NT2/D1 (cell line): ENCODE data around the gene FBXO38.
A peak's percentile ranks its signal among the peaks of the same experiment; 100 is the strongest.

Source experiments
- DNase-seq: peaks from one replicate; pipeline ENCODE4 v3.0.0-alpha.2; 2011; ENCODE audit warnings: low read depth, low spot score
- H3K27me3 ChIP-seq: 2 replicates; pipeline ENCODE4 v1.6.0; 2011; ENCODE audit warnings: mild to moderate bottlenecking; ENCODE audit not compliant: insufficient read length, insufficient read depth
- H3K36me3 ChIP-seq: 2 replicates; pipeline ENCODE4 v1.6.1; 2011; ENCODE audit warnings: mild to moderate bottlenecking, low read length, mixed read lengths; ENCODE audit not compliant: insufficient read depth, insufficient read length
- H3K4me1 ChIP-seq: 2 replicates; pipeline ENCODE4 v1.5.1; 2011; ENCODE audit not compliant: insufficient read depth, insufficient read length
- H3K4me3 ChIP-seq: 2 replicates; pipeline ENCODE4 v1.5.1; 2011; ENCODE audit warnings: low read depth; ENCODE audit not compliant: insufficient read length
- H3K9ac ChIP-seq: 2 replicates; pipeline ENCODE4 v1.6.0; 2011; ENCODE audit warnings: low read depth; ENCODE audit not compliant: insufficient read length
- H3K9me3 ChIP-seq: 2 replicates; pipeline ENCODE4 v1.5.1; 2011; ENCODE audit warnings: mild to moderate bottlenecking, low read length; ENCODE audit not compliant: insufficient read depth
- SUZ12 ChIP-seq: IDR thresholded peaks from 2 replicates; pipeline ENCODE4 v1.6.1; 2011; ENCODE audit not compliant: insufficient read length, insufficient read depth; ENCODE audit errors: extremely low read depth
- YY1 ChIP-seq: IDR thresholded peaks from 2 replicates; pipeline ENCODE4 v1.6.1; 2011; ENCODE audit not compliant: insufficient read length, insufficient read depth
- ZNF274 ChIP-seq: IDR thresholded peaks from 2 replicates; pipeline ENCODE4 v1.6.1; 2011; ENCODE audit warnings: mild to moderate bottlenecking, low read depth, low read length

Gene FBXO38

DNA sequence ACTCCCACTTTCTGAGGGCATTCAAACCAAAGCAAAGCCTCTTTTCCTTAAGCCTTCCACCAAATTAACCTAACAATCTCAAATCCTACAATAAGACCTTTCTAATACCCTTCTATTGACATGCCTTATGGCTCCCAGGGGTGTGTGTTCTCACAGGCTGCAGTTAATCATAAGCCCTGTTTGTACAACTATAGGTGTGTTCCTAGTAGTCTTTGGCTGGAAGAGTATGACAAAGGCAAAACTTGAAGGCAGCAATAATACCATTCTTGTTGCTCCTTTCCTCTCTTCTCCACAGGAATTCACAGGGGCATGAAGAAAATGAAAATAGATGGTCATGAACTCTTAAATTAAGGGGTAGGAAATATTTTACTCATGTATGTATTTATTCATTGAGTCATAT, 10.9 kb upstream of the FBXO38 start:
- peaks cover 12% of the 10 kb centered on the region for H3K9me3 ChIP-seq
- H3K4me3 ChIP-seq: no peak overlapping the region

DNA sequence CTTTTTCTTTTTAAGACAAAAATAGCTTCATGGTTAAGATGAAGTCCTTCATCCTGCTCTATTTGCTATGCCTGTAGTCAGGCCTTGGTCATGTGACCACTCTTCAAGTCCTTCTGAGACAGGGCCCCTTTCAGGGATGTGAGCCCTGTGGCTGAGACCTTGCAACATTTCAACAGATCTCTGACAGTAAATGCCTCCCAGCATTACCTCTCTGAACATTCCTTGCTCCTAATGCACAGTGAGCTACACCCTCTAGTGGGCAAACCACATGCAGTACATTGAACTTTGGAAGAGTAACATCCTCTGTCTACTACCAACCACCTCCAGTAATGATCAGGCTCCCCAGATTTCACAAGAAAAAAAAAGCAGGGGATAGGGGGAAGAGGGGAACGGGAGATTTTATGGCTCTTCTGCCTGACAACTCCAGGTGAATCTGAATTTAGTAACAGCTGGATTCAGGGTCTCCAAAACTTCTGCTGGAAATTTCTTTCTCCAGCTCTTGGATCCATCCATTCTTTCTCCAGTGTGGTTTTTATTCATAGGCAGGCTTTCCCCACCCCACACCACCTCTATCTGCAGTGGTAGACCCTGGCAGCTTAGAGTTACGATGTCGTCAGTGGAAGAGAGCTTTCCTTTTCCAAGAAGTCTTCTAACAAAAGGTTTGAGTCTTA, 8.9 kb upstream of the FBXO38 start:
- H3K9ac ChIP-seq: no peak overlapping the region
- DNase-seq: peak; percentile 59
- H3K27me3 ChIP-seq: no peaks in the 10 kb centered on the region
- H3K4me3 ChIP-seq: no peak overlapping the region
- TF ChIP-seq SUZ12 (no peak), YY1 (no peak), ZNF274 (no peak)
- no peaks in the 10 kb centered on the region for H3K4me1 ChIP-seq
- peaks cover 4% of the 10 kb centered on the region for H3K36me3 ChIP-seq
- H3K9me3 ChIP-seq: no peaks in the 10 kb centered on the region

More for the DNA sequence above, 10.9 kb upstream of the FBXO38 start:
- TF ChIP-seq YY1 (no peak), SUZ12 (no peak), ZNF274 (no peak)
- Histone ChIP-seq H3K9ac (no peak overlapping the region), H3K4me1 (no peaks in the 10 kb centered on the region), H3K27me3 (no peaks in the 10 kb centered on the region), H3K36me3 (peaks cover 4% of the 10 kb centered on the region)
- DNase-seq: no peak

DNA sequence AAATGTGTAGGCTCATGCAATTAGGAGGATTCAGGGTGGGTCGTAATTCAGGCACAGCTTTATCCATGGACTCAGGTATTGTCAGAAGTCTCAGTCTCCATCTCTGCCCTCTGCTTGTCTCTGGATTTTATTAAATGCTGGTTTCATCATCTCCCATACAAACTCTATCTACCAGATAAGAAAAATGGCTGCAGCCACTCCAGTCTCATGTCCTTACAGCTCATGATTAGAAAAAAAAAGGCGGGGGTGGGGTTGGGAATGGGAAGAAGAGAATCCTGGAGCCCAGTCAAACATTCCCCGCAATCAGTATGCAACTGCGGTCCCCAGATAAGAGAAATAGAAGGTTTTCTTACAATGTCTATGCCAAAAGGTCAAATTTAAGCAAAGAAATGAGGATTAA, 7.6 kb upstream of the FBXO38 start:
- H3K9me3 ChIP-seq: no peaks in the 10 kb centered on the region
- TF ChIP-seq SUZ12 (no peak), YY1 (no peak)
- no peak overlapping the region for H3K9ac ChIP-seq
- no peak overlapping the region for H3K4me3 ChIP-seq
- DNase-seq: no peak
- H3K4me1 ChIP-seq: no peaks in the 10 kb centered on the region
- no peaks in the 10 kb centered on the region for H3K27me3 ChIP-seq
- H3K36me3 ChIP-seq: peaks cover 4% of the 10 kb centered on the region

DNA sequence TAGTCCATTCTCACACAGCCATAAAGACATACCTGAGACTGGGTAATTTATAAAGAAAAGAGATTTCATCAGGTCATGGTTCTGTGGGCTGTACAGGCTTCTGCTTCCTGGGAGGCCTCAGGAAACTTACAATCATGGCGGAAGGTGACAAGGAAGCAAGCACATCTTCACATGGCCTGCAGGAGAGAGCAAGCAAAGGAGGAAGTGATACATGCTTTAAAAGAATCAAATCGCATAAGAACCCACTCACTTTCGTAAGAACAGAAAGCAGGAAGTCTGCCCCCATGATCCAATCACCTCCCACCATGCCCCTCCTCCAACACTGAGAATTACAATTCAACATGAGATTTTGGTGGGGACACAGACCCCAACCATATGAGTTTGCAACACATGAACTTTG, 5.1 kb upstream of the FBXO38 start:
- TF ChIP-seq YY1 (no peak), SUZ12 (no peak), ZNF274 (no peak)
- Histone ChIP-seq H3K4me1 (no peaks in the 10 kb centered on the region), H3K27me3 (no peaks in the 10 kb centered on the region), H3K36me3 (peaks cover 4% of the 10 kb centered on the region), H3K4me3 (no peak overlapping the region), H3K9ac (no peak overlapping the region), H3K9me3 (no peaks in the 10 kb centered on the region)
- DNase-seq: no peak

DNA sequence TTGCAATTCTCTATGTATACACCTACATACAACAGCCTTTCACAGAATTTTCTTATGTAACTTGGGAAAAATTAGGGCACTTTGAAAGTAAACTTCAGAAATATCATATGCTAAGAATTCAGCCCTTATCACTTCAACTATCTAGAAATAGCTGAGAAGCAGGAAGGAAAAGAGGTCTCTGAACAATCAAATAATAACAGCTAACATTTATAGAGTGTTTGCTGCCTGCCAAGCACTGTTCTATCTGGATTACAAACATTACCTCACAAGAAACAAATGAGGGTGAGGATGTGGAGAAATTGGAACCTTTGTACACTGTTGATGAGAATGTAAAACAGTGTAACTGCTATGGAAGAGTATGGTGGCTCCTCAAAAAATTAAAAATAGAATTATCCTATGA, 4.4 kb upstream of the FBXO38 start:
- Histone ChIP-seq H3K4me1 (no peaks in the 10 kb centered on the region), H3K36me3 (peaks cover 4% of the 10 kb centered on the region), H3K9me3 (no peaks in the 10 kb centered on the region), H3K9ac (no peak overlapping the region), H3K27me3 (no peaks in the 10 kb centered on the region), H3K4me3 (no peak overlapping the region)
- TF ChIP-seq ZNF274 (no peak), YY1 (no peak), SUZ12 (no peak)
- no peak for DNase-seq

DNA sequence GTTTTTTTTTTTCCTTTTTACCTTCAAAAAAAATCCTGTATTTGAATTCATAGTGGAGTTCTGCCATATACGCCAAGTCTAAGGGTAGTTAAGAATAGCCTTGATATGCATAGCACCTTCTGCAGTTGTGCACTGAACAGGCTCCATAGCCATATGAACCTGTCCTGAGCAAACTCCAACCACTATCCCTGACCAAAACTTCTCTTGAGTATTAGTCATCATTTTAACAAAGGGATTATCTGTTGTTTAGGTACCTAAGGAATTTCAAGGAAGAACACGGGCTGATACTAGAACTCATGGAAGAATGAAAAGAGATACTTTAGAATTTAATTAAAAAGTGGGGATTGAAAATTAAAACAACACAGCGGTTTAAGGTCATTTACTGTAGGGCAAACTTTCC, 1.9 kb upstream of the FBXO38 start:
- DNase-seq: no peak
- Histone ChIP-seq H3K27me3 (no peaks in the 10 kb centered on the region), H3K4me3 (no peak overlapping the region), H3K4me1 (no peaks in the 10 kb centered on the region), H3K9ac (no peak overlapping the region), H3K9me3 (no peaks in the 10 kb centered on the region), H3K36me3 (peaks cover 13% of the 10 kb centered on the region)
- TF ChIP-seq SUZ12 (no peak), YY1 (no peak), ZNF274 (no peak)

DNA sequence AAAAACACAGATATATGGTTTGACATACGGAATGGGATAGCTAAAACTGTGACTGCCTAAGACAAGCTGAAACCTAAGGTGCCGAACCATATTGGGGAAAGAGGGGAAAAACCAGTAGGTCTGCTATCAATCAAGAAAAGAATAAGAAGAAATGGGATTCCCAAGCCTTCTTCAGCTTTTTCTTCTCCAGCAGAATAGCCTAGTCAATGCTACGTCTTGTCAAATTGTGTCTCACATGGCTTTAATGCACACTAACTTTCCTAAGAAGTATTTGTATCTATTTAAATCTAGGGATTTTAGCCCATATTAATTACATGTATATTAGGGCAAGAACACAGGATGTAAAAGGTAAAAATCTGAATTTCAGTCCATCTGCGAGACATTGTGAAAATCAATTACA, 797 bp upstream of the FBXO38 start:
- H3K9me3 ChIP-seq: no peaks in the 10 kb centered on the region
- peaks cover 12% of the 10 kb centered on the region for H3K36me3 ChIP-seq
- H3K4me1 ChIP-seq: no peaks in the 10 kb centered on the region
- no peak for DNase-seq
- peak overlapping the region; percentile 86 for H3K4me3 ChIP-seq
- TF ChIP-seq SUZ12 (no peak), YY1 (no peak), ZNF274 (no peak)
- peak overlapping the region; percentile 36 for H3K9ac ChIP-seq
- no peaks in the 10 kb centered on the region for H3K27me3 ChIP-seq
